Activated T-cell treated with anti-CD3 and anti-CD28 coated beads, Interleukin-2, amount 50 U/mL, for 4 hours (primary cell): Measurements from ENCODE around the gene BZW2. TPM values are rescaled to one million over a fixed set of nuclear protein-coding genes. Genes with fewer than 3 reads are reported as not detected.
A peak's percentile ranks its signal among the peaks of the same experiment; 100 is the strongest.

Source experiments
- ATAC-seq, 2 donors: fragments of 200-7000 bp; cut with Tn5 transposase; one replicate each; pipeline ENCODE4 v1.10.0; 2021
- DNase-seq: peaks from one replicate; pipeline ENCODE4 v3.0.0-alpha.2; 2020
- H3K27me3 Mint-ChIP-seq: one replicate; pipeline ENCODE4 v1.8.0; 2021; ENCODE audit warnings: low read depth, mixed read lengths
- H3K36me3 Mint-ChIP-seq: one replicate; pipeline ENCODE4 v1.8.0; 2022; ENCODE audit warnings: mixed read lengths; ENCODE audit not compliant: insufficient read depth
- H3K4me1 Mint-ChIP-seq: one replicate; pipeline ENCODE4 v1.8.0; 2021; ENCODE audit warnings: low read depth, mixed read lengths
- H3K4me3 Mint-ChIP-seq: one replicate; pipeline ENCODE4 v1.8.0; 2021; ENCODE audit warnings: mild to moderate bottlenecking, moderate library complexity, mixed read lengths
- H3K9me3 Mint-ChIP-seq: one replicate; pipeline ENCODE4 v1.8.0; 2021; ENCODE audit warnings: mixed read lengths
- total RNA-seq, 3 donors: library from RNA; stranded (reverse); gene quantifications; one replicate each; pipeline ENCODE4 v1.2.1, GENCODE V29; 2021

Gene BZW2
- total RNA-seq, 3 donors from 2014 or later = 116 to 135 (median 127) TPM

- DNase-seq = no peak
- Mint-ChIP-seq H3K36me3 (no peaks in the 10 kb centered on the region), H3K4me3 (peak overlapping the region; percentile 79), H3K27me3 (peaks cover 22% of the 10 kb centered on the region), H3K9me3 (no peaks in the 10 kb centered on the region), H3K4me1 (peaks cover 9% of the 10 kb centered on the region)
- ATAC-seq = peak; percentile 32 to 46
These were observed 108.2 kb downstream of the BZW2 start for GRCh38 chr7:16753932-16754855.

GRCh38 chr7:16754856-16755317 lies 108.9 kb downstream of the BZW2 start:
- Mint-ChIP-seq H3K4me3 (peak overlapping the region; percentile 79), H3K9me3 (no peaks in the 10 kb centered on the region), H3K4me1 (peaks cover 10% of the 10 kb centered on the region), H3K36me3 (no peaks in the 10 kb centered on the region), H3K27me3 (peaks cover 21% of the 10 kb centered on the region)
- DNase-seq = no peak
- ATAC-seq = no peak

- DNase-seq = no peak
- peaks cover 10% of the 10 kb centered on the region for H3K4me1 Mint-ChIP-seq
- H3K9me3 Mint-ChIP-seq = no peaks in the 10 kb centered on the region
- no peak for ATAC-seq
- H3K4me3 Mint-ChIP-seq = peak overlapping the region; percentile 79
- no peaks in the 10 kb centered on the region for H3K36me3 Mint-ChIP-seq
- peaks cover 22% of the 10 kb centered on the region for H3K27me3 Mint-ChIP-seq
These were observed 109.4 kb downstream of the BZW2 start for GRCh38 chr7:16755397-16755796.

Other genes with a start within 250 kb of the BZW2 start
- 1 to 10 TPM in 2 of 3 donors, under 1 TPM in 1; 0.46 to 1.2 (median 1.2) TPM for gene CRPPA, start 224.6 kb upstream of the BZW2 start, total RNA-seq
- gene SOSTDC1, start 180.4 kb upstream of the BZW2 start, total RNA-seq = not detected
- gene LRRC72, start 119.4 kb upstream of the BZW2 start, total RNA-seq = not detected
- 1 to 10 TPM; 5.7 to 7.1 (median 5.7) TPM for gene ANKMY2, start 427 bp upstream of the BZW2 start, total RNA-seq
- 1 to 10 TPM; 3.5 to 4.7 (median 4.0) TPM for gene TSPAN13, start 107.6 kb downstream of the BZW2 start, total RNA-seq
- 1 to 10 TPM in 1 of 3 donors, under 1 TPM in 2; 0.76 to 1.2 (median 0.95) TPM for gene AGR2, start 158.8 kb downstream of the BZW2 start, total RNA-seq
- gene AGR3, start 235.8 kb downstream of the BZW2 start, total RNA-seq = not detected